Sigmoid colon (tissue), 7 donors: ENCODE results near the gene CXorf66. TPM values are rescaled to one million over a fixed set of nuclear protein-coding genes. Genes with fewer than 3 reads are reported as not detected.
"Not testable (repeated sequence)": the region's sequence is repeated elsewhere in the genome, so short reads cannot be mapped to it uniquely, and the experiment has no call there.

Experiments
- DNase-seq: peaks from one replicate; pipeline ENCODE4 v3.0.0-alpha.2; 2019
- H3K27ac ChIP-seq, 4 donors: fragments of 200-600 bp; sonication (generic); one replicate each; pipeline ENCODE4 v1.5.1; 2016 to 2019; ENCODE audit warnings: mild to moderate bottlenecking in 1 of 4
- H3K27me3 ChIP-seq, 3 donors: fragments of 200-600 bp; sonication (generic); one replicate each; pipeline ENCODE4 v1.5.1; 2019; ENCODE audit warnings: mild to moderate bottlenecking in 1 of 3
- H3K36me3 ChIP-seq, 4 donors: fragments of 200-600 bp; sonication (generic); one replicate each; pipeline ENCODE4 v1.5.1; 2016 to 2019
- H3K4me1 ChIP-seq, 4 donors: fragments of 200-600 bp; sonication (generic); one replicate each; pipeline ENCODE4 v1.5.1; 2017 to 2019
- H3K4me3 ChIP-seq, 4 donors: fragments of 200-600 bp; sonication (generic); one replicate each; pipeline ENCODE4 v1.5.1; 2017 to 2019; ENCODE audit warnings: mild to moderate bottlenecking in 2 of 4, moderate library complexity in 1 of 4
- H3K9me3 ChIP-seq, 4 donors: fragments of 200-600 bp in 3 of 4; sonication (generic) in 3 of 4; one replicate each; pipeline versions ENCODE4 v1.5.1 to v1.6.1; 2013 to 2019
- EP300 ChIP-seq, 4 donors: sonication (generic); formaldehyde crosslinking; IDR thresholded peaks; one replicate each; pipeline ENCODE4 v1.6.1; 2017; ENCODE audit warnings: antibody characterized with exemption in 4 of 4
- POLR2A ChIP-seq, 2 donors: fragments of 450-650 bp; IDR thresholded peaks; one replicate each; pipeline ENCODE4 v1.6.1; 2016; ENCODE audit warnings: antibody characterized with exemption in 2 of 2, mild to moderate bottlenecking in 2 of 2, moderate library complexity in 2 of 2
- POLR2AphosphoS5 ChIP-seq, 4 donors: sonication (generic); formaldehyde crosslinking; IDR thresholded peaks; one replicate each; pipeline ENCODE4 v1.6.1; 2017; ENCODE audit warnings: antibody characterized with exemption in 4 of 4
- WGBS, 2 donors: extraction: QIAGEN DNeasy Blood & Tissue Kit; methylation state at CpG; one replicate each; pipeline ENCODE4 v1.1.7; 2013; 5-methylcytosine and 5-hydroxymethylcytosine counted together
- intact Hi-C: fragments of 100-400 bp; cut with DNase I; formaldehyde crosslinking; loops from one replicate; pipeline ENCODE4 v1.15.1; 2023
- polyA plus RNA-seq, 3 donors: library from polyadenylated mRNA; stranded (reverse); fragments of 200-250 nt; gene quantifications; one replicate each; pipeline ENCODE4 v1.2.3, GENCODE V29; 2013
- total RNA-seq, 4 donors: library from RNA; depleted of rRNA; stranded (reverse); fragments of >200 nt; gene quantifications; one replicate each; pipeline ENCODE4 v1.1.0, GENCODE V29; 2016
- TF ChIP-seq, protein P1 (sequence below), 4 experiments: fragments of 450-650 bp in 3 of 4; fragments of 200-600 bp in 1 of 4; IDR thresholded peaks; one replicate each; pipeline ENCODE4 v1.5.1; 2016 to 2019; ENCODE audit warnings: antibody characterized with exemption in 4 of 4, mild to moderate bottlenecking in 3 of 4, moderate library complexity in 2 of 4
- donor health status: healthy with polysubstance abuse.
- donor health status: Bipolar disorder and iron deficiency.
- donor health status: healthy.

CXorf66 gene
- total and polyA plus RNA-seq, 7 donors = not detected

DNA sequence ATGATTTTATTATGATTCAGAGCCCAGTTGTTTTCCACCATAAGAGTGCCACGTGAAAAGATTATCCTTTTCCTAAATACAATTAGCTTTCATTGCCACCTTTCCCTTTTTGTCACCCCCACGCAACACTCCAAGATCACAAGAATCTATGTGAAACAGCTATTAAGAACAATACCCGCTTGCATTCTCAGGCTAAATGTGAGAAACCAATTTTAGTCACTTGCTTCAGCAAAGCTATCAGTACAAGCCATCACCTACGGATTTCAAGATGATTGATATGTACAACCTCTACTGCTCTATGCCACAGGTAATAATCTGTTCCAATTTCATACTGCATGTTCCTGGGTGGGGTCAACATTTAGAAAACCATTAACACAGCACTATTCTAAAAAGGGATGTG, 34.9 kb downstream of the CXorf66 start:
- TF ChIP-seq POLR2AphosphoS5 (IDR thresholded peaks at IDR 0.05) (no peak), POLR2A (IDR thresholded peaks at IDR 0.05) (no peak), EP300 (IDR thresholded peaks at IDR 0.05) (no peak)
- TF ChIP-seq, protein P1, sequence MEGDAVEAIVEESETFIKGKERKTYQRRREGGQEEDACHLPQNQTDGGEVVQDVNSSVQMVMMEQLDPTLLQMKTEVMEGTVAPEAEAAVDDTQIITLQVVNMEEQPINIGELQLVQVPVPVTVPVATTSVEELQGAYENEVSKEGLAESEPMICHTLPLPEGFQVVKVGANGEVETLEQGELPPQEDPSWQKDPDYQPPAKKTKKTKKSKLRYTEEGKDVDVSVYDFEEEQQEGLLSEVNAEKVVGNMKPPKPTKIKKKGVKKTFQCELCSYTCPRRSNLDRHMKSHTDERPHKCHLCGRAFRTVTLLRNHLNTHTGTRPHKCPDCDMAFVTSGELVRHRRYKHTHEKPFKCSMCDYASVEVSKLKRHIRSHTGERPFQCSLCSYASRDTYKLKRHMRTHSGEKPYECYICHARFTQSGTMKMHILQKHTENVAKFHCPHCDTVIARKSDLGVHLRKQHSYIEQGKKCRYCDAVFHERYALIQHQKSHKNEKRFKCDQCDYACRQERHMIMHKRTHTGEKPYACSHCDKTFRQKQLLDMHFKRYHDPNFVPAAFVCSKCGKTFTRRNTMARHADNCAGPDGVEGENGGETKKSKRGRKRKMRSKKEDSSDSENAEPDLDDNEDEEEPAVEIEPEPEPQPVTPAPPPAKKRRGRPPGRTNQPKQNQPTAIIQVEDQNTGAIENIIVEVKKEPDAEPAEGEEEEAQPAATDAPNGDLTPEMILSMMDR (IDR thresholded peaks at IDR 0.05) = no peak
- H3K9me3 ChIP-seq = no peaks in the 10 kb centered on the region
- DNase-seq = no peak
- intact Hi-C loops = loop anchor here (5.0 kb wide), 1 partner anchor 98 kb away; no protein-coding TSS in a partner anchor
- no peaks in the 10 kb centered on the region for H3K36me3 ChIP-seq
- no peaks in the 10 kb centered on the region for H3K27me3 ChIP-seq
- peak overlapping the region in 2 of 4 donors; percentile 68 to 81 for H3K4me3 ChIP-seq
- WGBS, 2 donors = 33 to 68% methylated on average over 4 of the region's 4 CpGs
- H3K4me1 ChIP-seq = peaks cover 0 to 17% (median 3%) of the 10 kb centered on the region in 4 donors
- H3K27ac ChIP-seq = no peak overlapping the region

DNA sequence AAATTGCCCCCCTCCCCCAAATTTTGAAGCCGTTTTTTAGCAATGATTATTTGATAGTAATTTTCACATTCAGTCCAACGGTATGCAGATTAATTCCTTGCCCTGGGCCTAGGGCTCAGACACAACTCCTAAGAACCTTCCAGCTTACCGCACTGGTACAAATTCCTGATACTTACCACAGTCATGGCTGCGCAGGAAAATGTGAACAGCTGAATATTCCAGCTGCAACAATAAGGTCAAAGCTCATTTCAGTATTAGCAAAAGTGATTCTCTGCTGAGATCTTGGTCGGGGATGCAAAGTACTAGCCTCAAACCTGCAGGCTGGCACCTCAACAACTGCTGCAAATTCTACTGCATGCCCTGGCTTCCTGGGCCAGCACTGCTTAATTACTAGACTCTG, 35.4 kb downstream of the CXorf66 start:
- intact Hi-C loops = loop anchor here (5.0 kb wide), 1 partner anchor 98 kb away; no protein-coding TSS in a partner anchor
- Histone ChIP-seq H3K36me3 (no peaks in the 10 kb centered on the region), H3K4me3 (no peak overlapping the region), H3K27me3 (no peaks in the 10 kb centered on the region), H3K4me1 (peaks cover 0 to 22% (median 3%) of the 10 kb centered on the region in 4 donors), H3K9me3 (no peaks in the 10 kb centered on the region), H3K27ac (no peak overlapping the region)
- no peak for TF ChIP-seq POLR2A (IDR thresholded peaks at IDR 0.05)
- TF ChIP-seq, protein P1 (IDR thresholded peaks at IDR 0.05) = no peak
- no peak for TF ChIP-seq EP300 (IDR thresholded peaks at IDR 0.05)
- TF ChIP-seq POLR2AphosphoS5 (IDR thresholded peaks at IDR 0.05) = no peak
- 34 to 77% methylated on average over 5 of the region's 5 CpGs for WGBS, 2 donors
- no peak for DNase-seq

DNA sequence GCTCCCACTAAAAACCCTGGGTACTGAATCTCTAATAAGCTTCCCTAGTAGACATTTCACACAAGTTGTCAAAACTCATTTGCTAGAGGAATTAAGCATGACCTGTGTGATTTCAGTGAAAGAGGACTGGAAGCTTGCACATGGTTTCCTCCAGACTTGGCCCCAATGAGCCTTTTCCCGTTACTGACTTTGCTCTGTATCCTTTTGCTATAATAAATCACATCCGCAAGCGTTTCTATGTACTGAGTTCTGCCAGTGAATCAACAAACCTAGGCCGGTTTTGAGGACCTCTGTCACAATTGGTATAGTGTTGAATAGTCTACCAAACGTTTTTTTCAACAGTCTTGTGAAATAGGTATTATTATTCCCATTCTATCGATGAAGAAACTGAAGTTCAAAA, 40.6 kb downstream of the CXorf66 start:
- Histone ChIP-seq H3K27ac (peak overlapping the region in 2 of 4 donors; percentile 7 to 40), H3K9me3 (no peaks in the 10 kb centered on the region), H3K4me1 (peaks cover 0 to 18% (median 0%) of the 10 kb centered on the region in 4 donors), H3K36me3 (no peaks in the 10 kb centered on the region), H3K4me3 (no peak overlapping the region), H3K27me3 (no peaks in the 10 kb centered on the region)
- no peak for DNase-seq
- TF ChIP-seq, protein P1 (IDR thresholded peaks at IDR 0.05) = no peak
- TF ChIP-seq EP300 (IDR thresholded peaks at IDR 0.05) (no peak), POLR2AphosphoS5 (IDR thresholded peaks at IDR 0.05) (peak in 1 of 4 donors; percentile 24)
- WGBS, 2 donors = 53 to 68% methylated on average over 6 of the region's 6 CpGs
- intact Hi-C loops = no loop called here

DNA sequence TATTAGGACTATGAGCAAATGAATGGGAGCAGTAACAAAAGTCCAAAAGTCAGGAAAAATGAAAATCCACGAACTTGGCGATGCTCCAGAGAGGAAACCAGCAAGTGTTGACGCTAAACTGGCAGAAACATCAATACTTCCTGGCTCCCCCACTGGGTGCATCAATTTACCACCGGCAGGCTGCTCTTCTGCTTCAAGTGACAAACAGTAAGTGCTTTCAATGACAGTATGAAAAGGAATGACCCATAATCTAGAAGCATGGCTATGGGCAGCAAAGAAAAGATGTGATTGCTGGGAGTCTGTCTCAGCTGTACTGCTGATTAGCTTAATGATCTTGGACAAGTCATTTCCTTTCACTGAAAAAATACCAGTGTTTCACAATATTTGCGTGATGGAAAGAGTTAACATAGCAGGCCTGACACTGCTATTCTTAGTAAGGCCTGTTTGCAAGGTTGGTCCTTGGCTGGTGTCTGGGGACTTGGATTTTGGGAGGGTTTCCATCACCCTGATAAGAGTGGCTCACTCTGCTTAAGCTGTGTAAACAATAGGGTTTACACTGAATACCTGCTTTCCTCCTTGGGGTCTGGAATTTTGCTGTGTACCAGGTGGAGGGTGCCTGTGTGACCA, 41.1 kb downstream of the CXorf66 start:
- DNase-seq = no peak
- peaks cover 0 to 18% (median 0%) of the 10 kb centered on the region in 4 donors for H3K4me1 ChIP-seq
- H3K27me3 ChIP-seq = no peaks in the 10 kb centered on the region
- 35 to 49% methylated on average over 5 of the region's 5 CpGs for WGBS, 2 donors
- no peaks in the 10 kb centered on the region for H3K36me3 ChIP-seq
- H3K4me3 ChIP-seq = no peak overlapping the region
- peak overlapping the region in 2 of 4 donors; percentile 7 to 40 for H3K27ac ChIP-seq
- intact Hi-C loops = no loop called here
- TF ChIP-seq EP300 (IDR thresholded peaks at IDR 0.05) (no peak), POLR2A (IDR thresholded peaks at IDR 0.05) (no peak), POLR2AphosphoS5 (IDR thresholded peaks at IDR 0.05) (no peak)
- no peaks in the 10 kb centered on the region for H3K9me3 ChIP-seq

DNA sequence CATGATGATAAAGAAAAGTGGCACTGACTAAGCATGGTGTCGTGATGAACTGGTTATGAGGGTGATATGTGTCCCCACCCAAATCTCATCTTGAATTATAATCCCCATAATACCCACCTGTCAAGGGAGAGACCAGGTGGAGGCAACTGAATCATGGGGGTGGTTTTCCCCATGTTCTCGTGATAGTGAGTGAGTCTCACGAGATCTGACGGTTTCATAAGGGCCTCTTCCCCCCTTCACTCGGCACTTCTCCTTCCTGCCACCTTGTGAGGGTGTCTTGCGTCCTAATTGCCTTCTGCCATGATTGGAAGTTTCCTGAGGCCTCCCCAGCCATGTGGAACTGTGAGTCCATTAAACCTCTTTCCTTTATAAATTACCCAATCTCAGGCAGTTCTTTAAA, 44.2 kb downstream of the CXorf66 start:
- peaks cover 0 to 18% (median 0%) of the 10 kb centered on the region in 4 donors for H3K4me1 ChIP-seq
- intact Hi-C loops, H3K27me3 ChIP-seq, H3K36me3 ChIP-seq, H3K4me3 ChIP-seq, DNase-seq, H3K27ac ChIP-seq, H3K9me3 ChIP-seq: not testable (repeated sequence)
- WGBS, 2 donors = 91% methylated on average over 6 of the region's 6 CpGs

DNA sequence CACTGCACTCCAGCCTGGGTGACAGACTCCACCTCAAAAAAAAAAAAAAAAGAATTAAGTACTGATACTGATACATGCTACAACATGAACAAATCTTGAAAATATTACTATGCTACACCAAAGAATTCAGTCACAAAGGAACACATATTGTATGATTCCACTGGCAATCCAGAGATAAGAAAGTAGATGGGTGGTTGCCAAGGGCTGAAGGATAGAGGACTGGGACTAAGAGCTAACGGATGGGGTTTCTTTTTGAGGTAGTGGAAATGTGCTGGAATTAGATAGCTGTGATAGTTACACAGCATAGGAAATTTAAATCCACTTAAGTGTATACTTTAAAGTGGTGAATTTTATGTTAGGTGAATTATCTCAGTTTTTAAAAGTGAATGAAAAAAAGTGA, 45.0 kb downstream of the CXorf66 start:
- Histone ChIP-seq H3K27me3 (no peaks in the 10 kb centered on the region), H3K9me3 (no peaks in the 10 kb centered on the region), H3K4me3 (no peak overlapping the region), H3K27ac (no peak overlapping the region), H3K36me3 (no peaks in the 10 kb centered on the region), H3K4me1 (peaks cover 0 to 11% (median 0%) of the 10 kb centered on the region in 4 donors)
- intact Hi-C loops = no loop called here
- no peak for DNase-seq
- 81 to 86% methylated on average over 1 of the region's 1 CpG for WGBS, 2 donors
- no peak for TF ChIP-seq EP300 (IDR thresholded peaks at IDR 0.05)
- TF ChIP-seq POLR2AphosphoS5 (IDR thresholded peaks at IDR 0.05) = no peak
- TF ChIP-seq POLR2A (IDR thresholded peaks at IDR 0.05) = no peak
- TF ChIP-seq, protein P1 (IDR thresholded peaks at IDR 0.05) = no peak
